ENCODE results near the gene AQP12B.
"Not testable (repeated sequence)": the region's sequence is repeated elsewhere in the genome, so short reads cannot be mapped to it uniquely, and the experiment has no call there.

AQP12B gene

DNA sequence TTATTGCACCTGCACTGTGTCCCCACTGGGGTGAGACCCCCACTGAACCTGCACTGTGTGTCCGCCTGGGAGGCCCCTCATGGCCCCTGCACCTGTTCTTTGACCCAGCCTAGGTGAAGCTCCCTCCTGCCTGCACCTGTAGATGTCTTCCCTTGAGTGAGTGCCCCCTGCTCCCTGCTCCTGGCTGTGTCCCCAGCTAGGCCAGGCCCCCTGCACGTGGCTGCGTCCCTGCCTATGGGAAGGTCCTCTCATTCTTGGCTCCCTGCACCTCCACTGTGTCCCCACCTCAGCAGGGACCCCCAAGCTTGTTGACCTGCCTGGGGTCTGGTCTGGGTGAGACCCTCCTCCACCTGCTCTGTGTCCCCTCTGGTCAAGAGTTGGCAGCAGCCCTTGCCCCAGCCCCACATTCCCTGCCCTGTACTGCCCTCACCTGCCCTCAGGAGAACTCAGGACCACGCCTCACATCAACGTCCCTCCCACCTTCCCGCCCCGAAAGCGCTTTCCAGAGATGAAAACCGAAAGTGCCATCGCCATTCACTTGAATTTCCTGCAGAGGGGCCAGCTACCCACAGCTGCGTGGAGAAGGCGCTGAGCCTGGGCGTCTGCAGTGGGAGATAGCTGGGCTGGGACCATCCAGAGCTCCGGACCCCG, 769 bp upstream of the AQP12B start:
- H3K4me1 Mint-ChIP-seq, H3K4me3 Mint-ChIP-seq, DNase-seq, H3K27me3 Mint-ChIP-seq, H3K9me3 Mint-ChIP-seq: not testable (repeated sequence)
- ATAC-seq = peak; percentile 17
- H3K27ac Mint-ChIP-seq = peak overlapping the region in 1 of 2 donors; percentile 54

GRCh38 chr2:240680185-240680584, 2.5 kb downstream of the AQP12B start:
- H3K4me1 Mint-ChIP-seq, H3K27me3 Mint-ChIP-seq, H3K9me3 Mint-ChIP-seq, H3K27ac Mint-ChIP-seq, DNase-seq, H3K4me3 Mint-ChIP-seq: not testable (repeated sequence)
- ATAC-seq = peak; percentile 14

GRCh38 chr2:240678909-240679308, 3.8 kb downstream of the AQP12B start:
- not testable (repeated sequence) for H3K9me3 Mint-ChIP-seq, H3K27ac Mint-ChIP-seq, H3K4me1 Mint-ChIP-seq, DNase-seq, H3K4me3 Mint-ChIP-seq, ATAC-seq
- peaks cover 12% of the 10 kb centered on the region for H3K27me3 Mint-ChIP-seq

DNA sequence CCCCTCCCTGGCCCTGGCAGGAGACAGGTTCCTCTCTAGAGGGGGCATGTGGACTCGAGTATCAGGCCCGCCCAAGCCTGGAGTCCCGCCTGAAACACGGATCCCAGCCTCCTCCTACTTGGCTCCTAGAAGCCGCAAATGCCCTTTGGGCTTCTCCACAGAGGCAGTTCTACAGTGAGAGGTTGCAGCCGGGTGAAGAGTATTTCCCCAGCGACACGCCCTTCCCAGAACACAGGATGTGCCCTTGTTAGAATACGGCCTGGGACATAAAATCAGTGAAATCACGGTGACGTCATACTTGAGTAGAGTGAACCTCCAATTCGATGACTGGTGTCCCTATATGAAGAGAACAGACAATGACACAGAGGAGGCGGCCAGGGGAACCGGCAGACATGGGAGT, 4.6 kb downstream of the AQP12B start:
- H3K4me1 Mint-ChIP-seq, ATAC-seq, H3K27ac Mint-ChIP-seq, H3K9me3 Mint-ChIP-seq, H3K4me3 Mint-ChIP-seq, DNase-seq: not testable (repeated sequence)
- H3K27me3 Mint-ChIP-seq = peaks cover 20% of the 10 kb centered on the region

GRCh38 chr2:240675345-240675744, 7.3 kb downstream of the AQP12B start:
- not testable (repeated sequence) for DNase-seq, H3K27ac Mint-ChIP-seq, H3K4me1 Mint-ChIP-seq, H3K9me3 Mint-ChIP-seq, H3K4me3 Mint-ChIP-seq, ATAC-seq
- peaks cover 43% of the 10 kb centered on the region for H3K27me3 Mint-ChIP-seq

- not testable (repeated sequence) for H3K4me1 Mint-ChIP-seq, H3K27ac Mint-ChIP-seq, H3K4me3 Mint-ChIP-seq, ATAC-seq, DNase-seq, H3K9me3 Mint-ChIP-seq
- H3K27me3 Mint-ChIP-seq = peaks cover 44% of the 10 kb centered on the region
These were observed 8.1 kb downstream of the AQP12B start for GRCh38 chr2:240674461-240675184.

DNA sequence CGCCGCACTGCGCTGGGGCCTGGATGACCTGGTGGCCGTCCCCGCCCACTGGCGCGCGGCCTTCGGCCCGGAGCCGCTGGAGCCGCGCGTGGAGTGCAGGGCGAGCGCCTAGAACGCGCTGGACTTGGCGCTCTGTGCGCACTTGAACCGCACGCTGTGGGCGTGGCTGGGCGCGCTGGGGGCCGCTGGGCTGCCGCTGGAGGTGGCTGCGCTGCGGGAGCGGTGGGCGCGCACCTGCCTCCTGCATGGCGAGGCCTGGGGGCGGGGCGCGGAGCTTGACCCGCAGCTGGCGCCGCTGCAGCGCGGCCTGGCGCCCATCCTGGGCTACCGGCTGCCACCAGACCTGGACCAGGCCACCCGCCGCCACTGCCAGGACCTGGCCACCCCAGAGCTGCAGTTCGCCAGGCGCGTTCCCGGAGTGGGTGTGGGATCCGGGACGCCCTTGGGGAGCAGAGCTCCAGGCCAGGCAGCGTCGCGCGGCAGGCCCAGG, 9.9 kb downstream of the AQP12B start:
- H3K27me3 Mint-ChIP-seq = peaks cover 45% of the 10 kb centered on the region
- no peak overlapping the region for H3K4me3 Mint-ChIP-seq
- no peak overlapping the region for H3K27ac Mint-ChIP-seq
- H3K4me1 Mint-ChIP-seq = no peaks in the 10 kb centered on the region
- H3K9me3 Mint-ChIP-seq = no peaks in the 10 kb centered on the region
- no peak for ATAC-seq
- DNase-seq = no peak

GRCh38 chr2:240672076-240672700, 10.5 kb downstream of the AQP12B start:
- DNase-seq (no peak), ATAC-seq (no peak)
- no peak overlapping the region for H3K4me3 Mint-ChIP-seq
- H3K27ac Mint-ChIP-seq = no peak overlapping the region
- H3K27me3 Mint-ChIP-seq = peaks cover 51% of the 10 kb centered on the region
- H3K9me3 Mint-ChIP-seq = no peaks in the 10 kb centered on the region
- no peaks in the 10 kb centered on the region for H3K4me1 Mint-ChIP-seq

GRCh38 chr2:240670950-240671349, 11.7 kb downstream of the AQP12B start:
- peaks cover 55% of the 10 kb centered on the region for H3K27me3 Mint-ChIP-seq
- H3K4me1 Mint-ChIP-seq = no peaks in the 10 kb centered on the region
- H3K4me3 Mint-ChIP-seq = no peak overlapping the region
- H3K9me3 Mint-ChIP-seq = peaks cover 0 to 4% of the 10 kb centered on the region in 2 donors
- DNase-seq (no peak), ATAC-seq (no peak)
- no peak overlapping the region for H3K27ac Mint-ChIP-seq

- Mint-ChIP-seq H3K27me3 (peaks cover 55% of the 10 kb centered on the region), H3K4me3 (no peak overlapping the region), H3K9me3 (peaks cover 0 to 4% of the 10 kb centered on the region in 2 donors), H3K4me1 (no peaks in the 10 kb centered on the region), H3K27ac (no peak overlapping the region)
- no peak for DNase-seq
- ATAC-seq = no peak
These were observed 12.3 kb downstream of the AQP12B start for GRCh38 chr2:240670402-240670801.

- H3K27ac Mint-ChIP-seq = no peak overlapping the region
- H3K27me3 Mint-ChIP-seq = peaks cover 21% of the 10 kb centered on the region
- DNase-seq (no peak), ATAC-seq (no peak)
- peaks cover 11 to 12% of the 10 kb centered on the region in 2 donors for H3K9me3 Mint-ChIP-seq
- H3K4me3 Mint-ChIP-seq = no peak overlapping the region
- no peaks in the 10 kb centered on the region for H3K4me1 Mint-ChIP-seq
These were observed 18.1 kb downstream of the AQP12B start for GRCh38 chr2:240664622-240665021.

GRCh38 chr2:240663546-240664190, 19.0 kb downstream of the AQP12B start:
- Mint-ChIP-seq H3K27ac (no peak overlapping the region), H3K27me3 (peaks cover 30% of the 10 kb centered on the region), H3K4me1 (no peaks in the 10 kb centered on the region), H3K4me3 (no peak overlapping the region), H3K9me3 (peaks cover 11 to 12% of the 10 kb centered on the region in 2 donors)
- no peak for DNase-seq
- no peak for ATAC-seq

GRCh38 chr2:240662681-240663080, 20.0 kb downstream of the AQP12B start:
- Mint-ChIP-seq H3K27me3 (peaks cover 29% of the 10 kb centered on the region), H3K27ac (no peak overlapping the region), H3K9me3 (peaks cover 11 to 12% of the 10 kb centered on the region in 2 donors), H3K4me3 (no peak overlapping the region), H3K4me1 (no peaks in the 10 kb centered on the region)
- DNase-seq (no peak), ATAC-seq (no peak)

DNA sequence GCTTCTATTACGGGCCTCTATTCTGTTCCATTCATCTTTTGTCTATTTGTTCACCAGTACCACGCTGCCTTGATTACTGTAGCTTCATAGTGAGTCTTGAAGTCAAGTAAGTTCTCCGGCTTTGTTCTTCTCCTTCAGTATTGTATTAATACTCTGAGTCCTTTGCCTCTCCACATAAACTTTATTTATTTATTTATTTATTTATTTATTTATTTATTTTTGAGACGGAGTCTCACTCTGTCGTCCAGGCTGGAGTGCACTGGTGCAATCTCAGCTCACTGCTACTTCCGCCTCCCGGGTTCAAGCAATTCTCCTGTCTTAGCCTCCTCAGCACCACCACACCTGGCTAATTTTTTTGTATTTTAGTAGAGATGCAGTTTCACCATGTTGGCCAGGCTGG, 22.8 kb downstream of the AQP12B start:
- not testable (repeated sequence) for H3K27ac Mint-ChIP-seq, H3K9me3 Mint-ChIP-seq, H3K4me3 Mint-ChIP-seq, DNase-seq, ATAC-seq
- peaks cover 23% of the 10 kb centered on the region for H3K4me1 Mint-ChIP-seq
- H3K27me3 Mint-ChIP-seq = peaks cover 31% of the 10 kb centered on the region

DNA sequence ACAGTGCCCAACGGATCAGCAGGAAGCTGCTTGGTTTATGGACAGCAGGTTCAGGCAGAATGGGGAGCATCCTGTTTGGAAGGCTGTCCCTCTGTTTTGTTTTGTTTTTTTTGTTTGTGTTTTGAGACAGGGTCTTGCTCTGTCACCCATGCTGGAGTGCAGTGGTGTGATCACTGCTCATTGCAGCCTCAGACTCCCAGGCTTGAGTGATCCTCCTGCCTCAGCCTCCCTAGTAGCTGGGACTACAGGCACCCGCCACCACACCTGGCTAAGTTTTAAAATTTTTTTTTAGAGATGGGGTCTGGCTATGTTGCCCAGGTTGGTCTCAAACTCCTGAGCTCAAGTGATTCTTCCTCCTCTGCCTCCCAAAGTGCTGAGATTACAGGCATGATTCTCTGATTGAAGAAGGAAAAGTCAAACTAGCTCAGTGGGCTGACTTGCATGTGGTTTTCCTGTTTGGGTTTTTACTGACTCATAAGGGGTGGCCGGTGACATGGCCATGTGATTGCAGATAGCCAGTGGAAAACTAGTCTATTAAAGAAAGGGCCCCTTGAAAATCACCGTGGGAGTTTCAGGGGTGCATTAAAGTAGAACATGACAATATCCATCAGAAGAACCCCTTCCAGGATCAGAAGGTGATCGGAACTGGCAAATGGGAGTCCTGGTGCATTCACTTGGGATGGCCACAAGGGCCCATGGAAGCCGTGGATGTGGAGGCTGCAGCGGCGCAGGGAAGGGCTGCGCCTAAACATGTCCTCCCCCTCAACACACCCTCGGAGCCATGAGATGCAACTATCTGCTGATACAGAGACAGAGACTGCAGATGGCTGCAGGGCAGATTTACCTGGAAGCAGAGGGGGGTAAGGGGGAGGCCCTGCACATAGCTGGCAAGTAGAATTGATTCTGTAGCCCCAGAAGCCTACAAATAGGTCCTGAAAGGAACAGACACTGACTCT, 26.5 kb downstream of the AQP12B start:
- ATAC-seq (peak; percentile 98), DNase-seq (peak; percentile 37 to 52)
- Mint-ChIP-seq H3K4me3 (peak overlapping the region in 1 of 2 donors; percentile 52), H3K4me1 (peaks cover 26% of the 10 kb centered on the region), H3K9me3 (no peaks in the 10 kb centered on the region), H3K27ac (no peak overlapping the region), H3K27me3 (peaks cover 52% of the 10 kb centered on the region)

All from stimulated activated naive CD8-positive, alpha-beta T cell treated with anti-CD3 and anti-CD28 coated beads, Interleukin-15, amount 100 ng/mL, for 72 hours (primary cell).